IMR-90 (cell line): ENCODE data around the gene AADACL3. TPM values are rescaled to one million over a fixed set of nuclear protein-coding genes. Genes with fewer than 3 reads are reported as not detected.

Source experiments
- ATAC-seq: fragments of 200-7000 bp; cut with Tn5 transposase; 2 replicates; pipeline ENCODE4 v1.9.1; 2020; ENCODE audit warnings: low read depth, mild to moderate bottlenecking, moderate library complexity
- BruUV-seq: library from RNA; stranded (reverse); fragments of 400-500 nt; replicated peaks from 2 replicates; lab custom pipeline; 2021; lab: Mats Ljungman, UMichigan
- CTCF ChIA-PET: fragments of 300-600 bp; formaldehyde crosslinking; extraction: SDS; loops from one replicate; lab custom pipeline; 2021; ENCODE audit warnings: antibody characterized with exemption; lab: Yijun Ruan, JAX
- POLR2A ChIA-PET: fragments of 300-600 bp; sonication (Branson Sonifier 250); formaldehyde crosslinking; loops from one replicate; lab custom pipeline; 2022; ENCODE audit warnings: antibody characterized with exemption; ENCODE audit not compliant: unreplicated experiment; lab: Charles Lee
- DNase-seq: peaks from one replicate; pipeline ENCODE4 v3.0.0; 2013
- H2AFZ ChIP-seq: replicated peaks from 2 replicates; pipeline ENCODE3; 2013; ENCODE audit warnings: low read length, mild to moderate bottlenecking; ENCODE audit not compliant: poor library complexity
- H2AK5ac ChIP-seq: 2 replicates; pipeline ENCODE4 v1.6.1; 2013; ENCODE audit warnings: low read depth, low read length, inconsistent platforms
- H2AK9ac ChIP-seq: replicated peaks from 2 replicates; pipeline ENCODE3; 2013; ENCODE audit warnings: mild to moderate bottlenecking, low read depth, low read length, moderate library complexity; ENCODE audit not compliant: poor library complexity
- H2BK120ac ChIP-seq: 2 replicates; pipeline ENCODE4 v1.6.1; 2013; ENCODE audit warnings: low read depth, low read length, inconsistent platforms
- H2BK15ac ChIP-seq: 3 replicates; pipeline ENCODE4 v1.6.1; 2013; ENCODE audit warnings: low read depth, low read length, inconsistent platforms
- H2BK20ac ChIP-seq: 2 replicates; pipeline ENCODE4 v1.6.1; 2013; ENCODE audit warnings: low read depth, mild to moderate bottlenecking, inconsistent platforms, low read length, moderate library complexity
- H2BK5ac ChIP-seq: 2 replicates; pipeline ENCODE4 v1.6.1; 2013; ENCODE audit warnings: mild to moderate bottlenecking, low read depth, low read length, inconsistent platforms; ENCODE audit not compliant: poor library complexity, severe bottlenecking
- H3K14ac ChIP-seq: replicated peaks from 2 replicates; pipeline ENCODE4 v1.6.1; 2013; ENCODE audit warnings: low read depth, low read length, inconsistent platforms
- H3K18ac ChIP-seq: 2 replicates; pipeline ENCODE4 v1.6.1; 2013; ENCODE audit warnings: low read depth, low read length, control low read depth
- H3K23ac ChIP-seq: 2 replicates; pipeline ENCODE4 v1.6.1; 2013; ENCODE audit warnings: low read depth, low read length, inconsistent platforms
- H3K27ac ChIP-seq: 2 replicates; pipeline ENCODE4 v1.5.1; 2013; ENCODE audit warnings: mild to moderate bottlenecking, control low read depth, low read length; ENCODE audit not compliant: insufficient read depth
- H3K27me3 ChIP-seq: 2 replicates; pipeline ENCODE4 v1.6.1; 2013; ENCODE audit warnings: low read length; ENCODE audit not compliant: control insufficient read depth, insufficient read depth
- H3K36me3 ChIP-seq: 2 replicates; pipeline ENCODE4 v1.6.1; 2013; ENCODE audit warnings: low read length, mixed read lengths; ENCODE audit not compliant: control insufficient read depth, insufficient read depth
- H3K4ac ChIP-seq: 2 replicates; pipeline ENCODE4 v1.6.1; 2013; ENCODE audit warnings: low read depth, low read length, inconsistent platforms
- H3K4me1 ChIP-seq: 2 replicates; pipeline ENCODE4 v1.6.1; 2013; ENCODE audit warnings: low read length, mixed read lengths; ENCODE audit not compliant: control insufficient read depth, insufficient read depth
- H3K4me2 ChIP-seq: 2 replicates; pipeline ENCODE4 v1.6.1; 2013; ENCODE audit warnings: low read depth, mild to moderate bottlenecking, control low read depth, low read length, moderate library complexity
- H3K4me3 ChIP-seq: 2 replicates; pipeline ENCODE4 v1.5.1; 2013; ENCODE audit warnings: low read depth, mild to moderate bottlenecking, control low read depth, low read length, moderate library complexity; ENCODE audit not compliant: insufficient read depth
- H3K56ac ChIP-seq: 2 replicates; pipeline ENCODE4 v1.6.1; 2013; ENCODE audit warnings: low read length, inconsistent platforms; ENCODE audit not compliant: insufficient read depth; ENCODE audit errors: extremely low read depth
- H3K79me1 ChIP-seq, 2 experiments: 2 replicates each; pipeline ENCODE4 v1.6.1; 2013; ENCODE audit warnings: low read length in 2 of 2, inconsistent platforms in 1 of 2, low read depth in 1 of 2
- H3K9ac ChIP-seq: 2 replicates; pipeline ENCODE4 v1.6.1; 2013; ENCODE audit warnings: low read depth, low read length, control low read depth
- H3K9me1 ChIP-seq: 2 replicates; pipeline ENCODE4 v1.6.1; 2013; ENCODE audit warnings: low read length, inconsistent platforms; ENCODE audit not compliant: insufficient read depth
- H3K9me3 ChIP-seq: 2 replicates; pipeline ENCODE4 v1.6.1; 2013; ENCODE audit warnings: low read length; ENCODE audit not compliant: control insufficient read depth, insufficient read depth
- H4K20me1 ChIP-seq: 2 replicates; pipeline ENCODE4 v1.6.1; 2013; ENCODE audit warnings: low read length, inconsistent platforms; ENCODE audit not compliant: insufficient read depth
- H4K5ac ChIP-seq: 2 replicates; pipeline ENCODE4 v1.6.1; 2013; ENCODE audit warnings: mild to moderate bottlenecking, low read depth, low read length, control low read depth
- H4K8ac ChIP-seq, 2 experiments: 2 replicates each; pipeline ENCODE4 v1.6.1; 2013; ENCODE audit warnings: low read depth in 2 of 2, low read length in 2 of 2, control low read depth in 1 of 2, inconsistent platforms in 1 of 2
- H4K91ac ChIP-seq: 2 replicates; pipeline ENCODE4 v1.6.1; 2013; ENCODE audit warnings: low read depth, low read length, inconsistent platforms; ENCODE audit not compliant: insufficient read depth
- BHLHE40 ChIP-seq: fragments of 150-350 bp; IDR thresholded peaks from 2 replicates; pipeline ENCODE4 v1.6.1; 2016; ENCODE audit warnings: mild to moderate bottlenecking, low read depth, low read length
- CEBPB ChIP-seq: IDR thresholded peaks from 2 replicates; pipeline ENCODE4 v1.6.1; 2012; ENCODE audit warnings: low read depth, low read length, improper control_type of control experiment
- FOS ChIP-seq: fragments of 150-350 bp; IDR thresholded peaks from 2 replicates; pipeline ENCODE4 v1.6.1; 2016; ENCODE audit warnings: low read depth, low read length
- POLR2A ChIP-seq: IDR thresholded peaks from 2 replicates; pipeline ENCODE4 v1.6.1; 2012; ENCODE audit warnings: mild to moderate bottlenecking, low read depth, low read length
- WGBS, 2 experiments: methylation state at CpG; one replicate each; pipeline versions ENCODE4 v1.1.5 to v1.1.7; 2013; ENCODE audit warnings: missing lambda C conversion rate in 2 of 2; ENCODE audit not compliant: insufficient read length in 1 of 2; ENCODE audit errors: extremely low coverage in 2 of 2; 5-methylcytosine and 5-hydroxymethylcytosine counted together
- dilution Hi-C: fragments of 300-500 bp; cut with HindIII; formaldehyde crosslinking; loops from one replicate; pipeline ENCODE4 v1.14.3; 2018; ENCODE audit warnings: low sequenced_read_pairs; ENCODE audit not compliant: unreplicated experiment
- in situ Hi-C: fragments of 300-500 bp; cut with MboI; formaldehyde crosslinking; loops from 3 replicates; pipeline ENCODE4 v1.14.3; 2019; ENCODE audit warnings: low sequenced_read_pairs, inconsistent platforms, mixed read lengths
- intact Hi-C: fragments of 100-400 bp; cut with micrococcal nuclease; formaldehyde crosslinking; loops from 2 replicates; pipeline ENCODE4 v1.10.0; 2022
- polyA plus RNA-seq, 3 experiments: library from polyadenylated mRNA; depleted of rRNA; stranded (reverse); fragments of >200 nt; gene quantifications; 2 replicates each; pipeline ENCODE4 v1.2.3, GENCODE V29; 2012; ENCODE audit warnings: low replicate concordance in 1 of 3
- total RNA-seq: library from RNA; depleted of rRNA; stranded (reverse); fragments of >200 nt; gene quantifications from 2 replicates; pipeline ENCODE4 v1.2.3, GENCODE V29; 2012
- TF ChIP-seq, protein P1 (sequence below): conservative IDR thresholded peaks from 2 replicates; pipeline ENCODE4 v1.5.1; 2012; ENCODE audit warnings: mild to moderate bottlenecking, low read depth, low read length, improper control_type of control experiment

The AADACL3 gene
- total and polyA plus RNA-seq, 2 of the 4 experiments (the other 2 are of a cell fraction), result not detected

DNA sequence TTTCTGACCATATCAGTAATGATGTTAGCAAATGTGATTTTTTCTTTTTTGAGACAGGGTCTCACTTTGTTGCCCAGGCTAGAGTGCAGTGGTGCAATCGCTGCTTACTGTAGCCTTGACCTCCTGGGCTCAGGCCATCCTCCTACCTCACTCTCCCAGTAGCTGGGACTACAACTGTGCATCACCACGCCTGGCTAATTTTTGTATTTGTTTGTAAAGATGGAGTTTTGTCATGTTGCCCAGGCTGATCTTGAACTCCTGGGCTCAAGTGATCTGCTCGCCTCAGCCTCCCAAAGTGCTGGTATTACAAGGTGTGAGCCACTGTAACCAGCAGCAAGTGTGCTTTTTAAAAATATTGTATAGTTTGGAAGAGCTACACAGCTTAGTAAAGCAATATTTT lies 26.0 kb downstream of the AADACL3 start:
- no peak overlapping the region for H3K4ac ChIP-seq
- no peaks in the 10 kb centered on the region; the same call in 1 of the 2 replicates for H3K9me3 ChIP-seq
- no peaks in the 10 kb centered on the region for H3K9me1 ChIP-seq
- H3K4me2 ChIP-seq, result no peak overlapping the region
- no peaks in the 10 kb centered on the region for H3K4me1 ChIP-seq
- no peak for DNase-seq
- no peaks in the 10 kb centered on the region for H4K20me1 ChIP-seq
- no peak for ATAC-seq
- POLR2A ChIA-PET, result no interaction called here
- in situ Hi-C loops (no loop called here), dilution Hi-C loops (no loop called here), intact Hi-C loops (no loop called here)
- CTCF ChIA-PET, result no interaction called here
- H3K27me3 ChIP-seq, result no peaks in the 10 kb centered on the region
- H4K8ac ChIP-seq, result no peak overlapping the region
- H2AK9ac ChIP-seq, result no peak overlapping the region
- H3K23ac ChIP-seq, result no peak overlapping the region
- BruUV-seq, result no TSS peak
- no peaks in the 10 kb centered on the region for H3K79me1 ChIP-seq
- no peak overlapping the region for H3K56ac ChIP-seq
- no peaks in the 10 kb centered on the region for H3K36me3 ChIP-seq
- no peak overlapping the region for H2BK20ac ChIP-seq
- H4K5ac ChIP-seq, result no peak overlapping the region
- no peak overlapping the region for H2AFZ ChIP-seq
- H3K9ac ChIP-seq, result no peak overlapping the region
- TF ChIP-seq CEBPB (no peak), POLR2A (no peak), FOS (no peak), BHLHE40 (no peak)
- TF ChIP-seq, protein P1, sequence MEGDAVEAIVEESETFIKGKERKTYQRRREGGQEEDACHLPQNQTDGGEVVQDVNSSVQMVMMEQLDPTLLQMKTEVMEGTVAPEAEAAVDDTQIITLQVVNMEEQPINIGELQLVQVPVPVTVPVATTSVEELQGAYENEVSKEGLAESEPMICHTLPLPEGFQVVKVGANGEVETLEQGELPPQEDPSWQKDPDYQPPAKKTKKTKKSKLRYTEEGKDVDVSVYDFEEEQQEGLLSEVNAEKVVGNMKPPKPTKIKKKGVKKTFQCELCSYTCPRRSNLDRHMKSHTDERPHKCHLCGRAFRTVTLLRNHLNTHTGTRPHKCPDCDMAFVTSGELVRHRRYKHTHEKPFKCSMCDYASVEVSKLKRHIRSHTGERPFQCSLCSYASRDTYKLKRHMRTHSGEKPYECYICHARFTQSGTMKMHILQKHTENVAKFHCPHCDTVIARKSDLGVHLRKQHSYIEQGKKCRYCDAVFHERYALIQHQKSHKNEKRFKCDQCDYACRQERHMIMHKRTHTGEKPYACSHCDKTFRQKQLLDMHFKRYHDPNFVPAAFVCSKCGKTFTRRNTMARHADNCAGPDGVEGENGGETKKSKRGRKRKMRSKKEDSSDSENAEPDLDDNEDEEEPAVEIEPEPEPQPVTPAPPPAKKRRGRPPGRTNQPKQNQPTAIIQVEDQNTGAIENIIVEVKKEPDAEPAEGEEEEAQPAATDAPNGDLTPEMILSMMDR, result no peak
- no peak overlapping the region for H4K91ac ChIP-seq
- no peak overlapping the region for H3K27ac ChIP-seq
- H2BK5ac ChIP-seq, result no peak overlapping the region
- H3K18ac ChIP-seq, result no peak overlapping the region
- no peak overlapping the region for H2AK5ac ChIP-seq
- H2BK120ac ChIP-seq, result no peak overlapping the region
- no peak overlapping the region for H2BK15ac ChIP-seq
- H3K4me3 ChIP-seq, result no peak overlapping the region
- H3K14ac ChIP-seq, result no peak overlapping the region
- no CpG with 5 or more reads among the region's 3 CpGs for WGBS, 2 experiments
